ENCODE measurements around the gene TBC1D14.

DNA sequence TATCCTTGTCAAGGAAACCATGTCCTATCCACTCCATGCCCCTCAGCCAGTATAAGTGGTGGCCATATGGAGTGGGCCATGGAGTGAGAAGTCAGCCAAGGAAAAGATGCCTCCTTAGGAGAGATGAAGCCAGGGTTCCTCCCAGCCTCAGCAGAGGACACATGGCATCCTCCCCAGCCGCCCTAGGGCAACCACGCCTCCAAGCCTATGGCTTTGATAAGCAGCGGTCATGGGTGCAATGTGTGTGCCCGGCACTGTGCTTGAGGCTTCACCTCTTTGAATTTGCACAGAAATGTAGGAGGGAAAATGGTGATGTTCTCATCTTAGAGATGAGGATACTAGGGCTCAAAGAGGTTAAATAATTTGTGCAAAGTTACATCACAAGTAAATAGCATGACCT is 34.6 kb upstream of the TBC1D14 start:
- TF ChIP-seq, protein P1, sequence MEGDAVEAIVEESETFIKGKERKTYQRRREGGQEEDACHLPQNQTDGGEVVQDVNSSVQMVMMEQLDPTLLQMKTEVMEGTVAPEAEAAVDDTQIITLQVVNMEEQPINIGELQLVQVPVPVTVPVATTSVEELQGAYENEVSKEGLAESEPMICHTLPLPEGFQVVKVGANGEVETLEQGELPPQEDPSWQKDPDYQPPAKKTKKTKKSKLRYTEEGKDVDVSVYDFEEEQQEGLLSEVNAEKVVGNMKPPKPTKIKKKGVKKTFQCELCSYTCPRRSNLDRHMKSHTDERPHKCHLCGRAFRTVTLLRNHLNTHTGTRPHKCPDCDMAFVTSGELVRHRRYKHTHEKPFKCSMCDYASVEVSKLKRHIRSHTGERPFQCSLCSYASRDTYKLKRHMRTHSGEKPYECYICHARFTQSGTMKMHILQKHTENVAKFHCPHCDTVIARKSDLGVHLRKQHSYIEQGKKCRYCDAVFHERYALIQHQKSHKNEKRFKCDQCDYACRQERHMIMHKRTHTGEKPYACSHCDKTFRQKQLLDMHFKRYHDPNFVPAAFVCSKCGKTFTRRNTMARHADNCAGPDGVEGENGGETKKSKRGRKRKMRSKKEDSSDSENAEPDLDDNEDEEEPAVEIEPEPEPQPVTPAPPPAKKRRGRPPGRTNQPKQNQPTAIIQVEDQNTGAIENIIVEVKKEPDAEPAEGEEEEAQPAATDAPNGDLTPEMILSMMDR (conservative IDR thresholded peaks at IDR 0.05; ENCODE audit: low read length) = no peak
- no peak for TF ChIP-seq EZH2phosphoT487 (IDR thresholded peaks at IDR 0.05; ENCODE audit: borderline replicate concordance, low read depth, low read length)
